ENCODE measurements around the gene ATP2A2.
"Not testable (repeated sequence)": the region's sequence is repeated elsewhere in the genome, so short reads cannot be mapped to it uniquely, and the experiment has no call there.

ATP2A2 gene

DNA sequence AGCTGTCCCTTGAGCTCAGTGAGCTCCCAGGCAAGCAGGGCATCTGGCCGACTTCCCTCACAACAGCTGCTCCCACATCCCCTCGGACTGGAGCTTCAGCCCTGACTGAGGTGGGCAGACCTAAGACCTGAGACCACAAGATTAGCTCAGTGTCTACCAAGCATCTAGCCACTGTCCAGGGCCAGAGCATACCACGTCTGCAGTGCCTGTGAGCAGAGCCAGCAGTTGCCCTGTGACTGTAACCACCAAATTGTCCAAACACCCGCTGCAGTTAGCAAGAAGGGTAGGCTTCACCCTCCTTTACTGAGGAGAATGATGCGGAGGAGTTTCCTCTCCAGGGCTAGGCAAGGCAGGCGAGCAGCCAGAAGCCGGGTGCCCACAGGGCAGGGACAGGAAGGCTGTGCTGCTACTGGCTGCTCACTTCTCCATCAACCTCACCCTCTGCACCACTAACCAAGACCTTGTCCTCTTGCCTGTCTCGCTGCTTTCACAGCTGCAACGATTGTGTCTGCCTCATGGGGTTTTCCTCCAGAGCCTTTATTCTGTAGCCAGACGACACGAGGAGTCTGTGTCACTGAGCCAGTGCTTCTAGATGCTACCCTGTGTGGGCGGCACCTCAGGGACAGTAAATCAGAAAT is 68.6 kb downstream of the ATP2A2 start:
- no peak for DNase-seq (ENCODE audit: low read depth, low spot score)
- WGBS (ENCODE audit: insufficient coverage, insufficient read length) = no CpG with 5 or more reads among the region's 12 CpGs
- no peak overlapping the region for H3K4me3 ChIP-seq (ENCODE audit: low read length)
- peaks cover 31% of the 10 kb centered on the region for H3K36me3 ChIP-seq (ENCODE audit: control insufficient read depth, insufficient read depth, low read length)
- H3K4me1 ChIP-seq (ENCODE audit: control insufficient read depth, insufficient read depth, low read length) = no peaks in the 10 kb centered on the region
- H3K27me3 ChIP-seq (ENCODE audit: control insufficient read depth, insufficient read depth, low read length) = no peaks in the 10 kb centered on the region
- no peaks in the 10 kb centered on the region for H3K9me3 ChIP-seq (ENCODE audit: control insufficient read depth, insufficient read depth, low read length)
- no peak overlapping the region for H3K27ac ChIP-seq (ENCODE audit: low read length)

DNA sequence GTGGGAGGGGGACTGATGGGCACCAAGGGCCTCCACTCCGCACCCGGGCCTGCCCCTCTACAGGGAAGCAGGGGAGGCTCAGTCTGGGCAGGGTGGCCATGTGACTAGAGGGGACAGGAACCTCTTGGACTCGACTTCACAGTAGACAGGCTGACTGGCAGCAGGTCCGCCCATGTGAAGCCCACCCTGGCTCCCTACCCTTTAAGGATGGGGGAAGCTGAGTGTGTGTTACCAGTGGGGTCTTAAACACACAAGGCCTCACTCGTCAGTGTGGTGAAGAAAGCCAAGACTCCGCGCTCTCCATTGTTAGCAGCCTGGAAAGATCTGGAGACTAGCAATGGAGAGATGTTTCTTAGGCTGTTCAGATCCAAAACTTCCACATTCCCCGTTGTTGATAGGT is 70.1 kb downstream of the ATP2A2 start:
- Histone ChIP-seq H3K4me3 (ENCODE audit: low read length) (no peak overlapping the region), H3K36me3 (ENCODE audit: control insufficient read depth, insufficient read depth, low read length) (peaks cover 24% of the 10 kb centered on the region), H3K27me3 (ENCODE audit: control insufficient read depth, insufficient read depth, low read length) (no peaks in the 10 kb centered on the region), H3K27ac (ENCODE audit: low read length) (no peak overlapping the region), H3K4me1 (ENCODE audit: control insufficient read depth, insufficient read depth, low read length) (no peaks in the 10 kb centered on the region), H3K9me3 (ENCODE audit: control insufficient read depth, insufficient read depth, low read length) (no peaks in the 10 kb centered on the region)
- no peak for DNase-seq (ENCODE audit: low read depth, low spot score)
- WGBS (ENCODE audit: insufficient coverage, insufficient read length) = no CpG with 5 or more reads among the region's 8 CpGs

DNA sequence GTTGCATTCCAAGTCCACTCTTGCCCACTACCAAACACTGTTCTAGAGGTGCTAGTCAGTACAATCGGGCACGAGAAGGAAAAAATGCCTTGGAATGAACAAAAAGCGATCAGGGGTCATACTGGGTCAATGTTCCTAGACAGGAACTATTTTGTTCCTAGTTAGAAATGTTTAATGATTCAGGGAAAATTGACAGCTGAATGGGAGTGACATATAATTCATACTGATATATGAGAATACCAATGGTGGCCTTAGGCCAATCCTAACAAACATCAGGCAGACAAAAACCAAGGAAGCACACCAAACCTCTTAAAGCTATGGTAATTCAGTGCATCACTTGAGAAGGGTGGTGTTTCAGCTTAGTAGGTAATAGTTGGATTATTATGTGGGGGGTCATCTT is 71.4 kb downstream of the ATP2A2 start:
- Histone ChIP-seq H3K4me1 (ENCODE audit: control insufficient read depth, insufficient read depth, low read length) (no peaks in the 10 kb centered on the region), H3K27me3 (ENCODE audit: control insufficient read depth, insufficient read depth, low read length) (no peaks in the 10 kb centered on the region), H3K27ac (ENCODE audit: low read length) (no peak overlapping the region), H3K36me3 (ENCODE audit: control insufficient read depth, insufficient read depth, low read length) (peaks cover 20% of the 10 kb centered on the region), H3K4me3 (ENCODE audit: low read length) (no peak overlapping the region), H3K9me3 (ENCODE audit: control insufficient read depth, insufficient read depth, low read length) (no peaks in the 10 kb centered on the region)
- WGBS (ENCODE audit: insufficient coverage, insufficient read length) = no CpG with 5 or more reads among the region's 3 CpGs
- no peak for DNase-seq (ENCODE audit: low read depth, low spot score)

DNA sequence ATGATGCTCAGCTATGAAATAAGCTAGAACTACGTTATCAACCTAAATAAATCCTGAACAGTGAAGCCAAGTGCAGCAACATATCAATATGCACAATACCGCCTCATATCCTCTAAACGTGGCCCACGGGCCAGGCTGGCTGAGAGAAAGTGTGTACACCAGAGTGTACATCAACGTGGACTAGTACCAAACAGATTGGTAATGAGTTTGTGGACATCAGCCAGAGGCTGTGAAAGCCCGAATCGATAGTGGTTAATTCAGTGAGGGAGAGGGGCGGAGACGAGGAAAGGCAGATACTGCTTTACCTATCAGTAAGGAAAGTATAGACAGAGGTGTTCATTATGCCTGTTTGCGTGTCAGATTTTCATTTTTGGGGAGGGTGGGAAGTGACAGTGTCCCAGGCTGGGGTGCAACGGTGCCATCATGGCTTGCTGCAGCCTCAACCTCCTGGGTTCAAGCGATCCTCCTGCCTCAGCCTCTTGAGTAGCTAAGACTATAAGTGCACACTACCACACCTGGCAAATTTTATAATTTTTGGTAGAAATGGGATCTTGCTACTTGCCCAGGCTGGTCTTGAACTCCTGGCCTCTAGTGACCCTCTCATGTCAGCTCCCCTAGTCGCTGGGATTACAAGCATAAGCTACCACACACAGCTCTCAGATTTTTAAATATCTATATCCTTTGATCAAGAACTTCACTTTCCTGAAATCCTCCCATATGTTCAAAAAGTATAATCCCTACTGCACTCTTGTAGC is 72.3 kb downstream of the ATP2A2 start:
- Histone ChIP-seq H3K27me3 (ENCODE audit: control insufficient read depth, insufficient read depth, low read length) (no peaks in the 10 kb centered on the region), H3K4me1 (ENCODE audit: control insufficient read depth, insufficient read depth, low read length) (no peaks in the 10 kb centered on the region), H3K36me3 (ENCODE audit: control insufficient read depth, insufficient read depth, low read length) (peaks cover 13% of the 10 kb centered on the region), H3K9me3 (ENCODE audit: control insufficient read depth, insufficient read depth, low read length) (no peaks in the 10 kb centered on the region), H3K27ac (ENCODE audit: low read length) (no peak overlapping the region), H3K4me3 (ENCODE audit: low read length) (no peak overlapping the region)
- DNase-seq (ENCODE audit: low read depth, low spot score) = no peak
- WGBS (ENCODE audit: insufficient coverage, insufficient read length) = no CpG with 5 or more reads among the region's 13 CpGs

DNA sequence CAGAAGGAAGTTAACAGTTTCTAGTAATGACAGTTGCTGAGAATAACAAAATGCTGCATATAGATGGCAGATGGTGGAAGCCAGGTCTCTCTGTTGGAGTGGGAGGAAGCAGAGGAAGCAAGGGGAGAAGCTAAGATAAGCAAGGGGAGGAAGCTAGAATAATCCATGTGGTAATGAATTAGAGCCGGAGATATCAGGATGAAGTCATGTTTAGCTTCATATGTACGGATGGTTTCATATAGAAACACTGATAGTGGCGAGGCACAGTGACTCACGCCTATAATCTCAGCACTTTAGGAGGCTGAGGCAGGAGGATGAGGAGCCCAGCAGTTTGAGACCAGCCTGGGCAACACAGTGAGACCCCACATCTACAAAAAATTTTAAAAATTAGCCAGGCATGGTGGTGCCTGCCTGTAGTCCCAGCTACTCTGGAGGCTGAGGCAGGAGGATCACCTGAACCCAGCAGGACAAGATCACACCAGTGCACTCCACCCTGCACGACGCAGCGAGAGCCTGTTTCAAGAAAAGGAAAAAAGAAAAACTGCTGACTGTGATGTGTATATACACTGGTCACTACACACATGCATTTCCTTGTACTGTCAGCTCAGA is 73.2 kb downstream of the ATP2A2 start:
- WGBS (ENCODE audit: insufficient coverage, insufficient read length) = no CpG with 5 or more reads among the region's 7 CpGs
- H3K27me3 ChIP-seq (ENCODE audit: control insufficient read depth, insufficient read depth, low read length) = no peaks in the 10 kb centered on the region
- no peaks in the 10 kb centered on the region for H3K4me1 ChIP-seq (ENCODE audit: control insufficient read depth, insufficient read depth, low read length)
- H3K27ac ChIP-seq (ENCODE audit: low read length) = no peak overlapping the region
- H3K4me3 ChIP-seq (ENCODE audit: low read length) = no peak overlapping the region
- H3K9me3 ChIP-seq (ENCODE audit: control insufficient read depth, insufficient read depth, low read length) = no peaks in the 10 kb centered on the region
- H3K36me3 ChIP-seq (ENCODE audit: control insufficient read depth, insufficient read depth, low read length) = peaks cover 4% of the 10 kb centered on the region
- no peak for DNase-seq (ENCODE audit: low read depth, low spot score)

DNA sequence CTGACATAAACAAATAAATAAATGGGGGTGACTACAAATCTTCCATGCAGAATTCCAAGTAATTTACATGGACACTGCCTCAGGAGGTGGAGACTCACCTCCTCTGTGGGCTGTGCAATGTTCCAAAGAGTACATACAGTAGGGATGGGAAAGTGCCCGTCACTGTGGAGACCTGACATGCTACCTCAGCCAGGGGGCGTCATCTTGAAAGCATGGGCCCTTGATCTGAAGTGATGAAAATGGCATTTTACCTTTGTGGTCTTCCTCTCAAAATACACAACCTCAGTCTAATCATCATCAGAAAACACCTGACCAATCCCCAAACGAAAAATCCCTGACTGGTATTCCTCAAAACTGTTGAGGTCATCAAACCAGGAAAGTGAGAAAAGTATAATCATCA is 74.0 kb downstream of the ATP2A2 start:
- Histone ChIP-seq H3K9me3 (ENCODE audit: control insufficient read depth, insufficient read depth, low read length) (no peaks in the 10 kb centered on the region), H3K36me3 (ENCODE audit: control insufficient read depth, insufficient read depth, low read length) (no peaks in the 10 kb centered on the region), H3K27ac (ENCODE audit: low read length) (no peak overlapping the region), H3K27me3 (ENCODE audit: control insufficient read depth, insufficient read depth, low read length) (no peaks in the 10 kb centered on the region), H3K4me1 (ENCODE audit: control insufficient read depth, insufficient read depth, low read length) (no peaks in the 10 kb centered on the region), H3K4me3 (ENCODE audit: low read length) (no peak overlapping the region)
- WGBS (ENCODE audit: insufficient coverage, insufficient read length) = no CpG with 5 or more reads among the region's 3 CpGs
- DNase-seq (ENCODE audit: low read depth, low spot score) = peak; percentile 37

DNA sequence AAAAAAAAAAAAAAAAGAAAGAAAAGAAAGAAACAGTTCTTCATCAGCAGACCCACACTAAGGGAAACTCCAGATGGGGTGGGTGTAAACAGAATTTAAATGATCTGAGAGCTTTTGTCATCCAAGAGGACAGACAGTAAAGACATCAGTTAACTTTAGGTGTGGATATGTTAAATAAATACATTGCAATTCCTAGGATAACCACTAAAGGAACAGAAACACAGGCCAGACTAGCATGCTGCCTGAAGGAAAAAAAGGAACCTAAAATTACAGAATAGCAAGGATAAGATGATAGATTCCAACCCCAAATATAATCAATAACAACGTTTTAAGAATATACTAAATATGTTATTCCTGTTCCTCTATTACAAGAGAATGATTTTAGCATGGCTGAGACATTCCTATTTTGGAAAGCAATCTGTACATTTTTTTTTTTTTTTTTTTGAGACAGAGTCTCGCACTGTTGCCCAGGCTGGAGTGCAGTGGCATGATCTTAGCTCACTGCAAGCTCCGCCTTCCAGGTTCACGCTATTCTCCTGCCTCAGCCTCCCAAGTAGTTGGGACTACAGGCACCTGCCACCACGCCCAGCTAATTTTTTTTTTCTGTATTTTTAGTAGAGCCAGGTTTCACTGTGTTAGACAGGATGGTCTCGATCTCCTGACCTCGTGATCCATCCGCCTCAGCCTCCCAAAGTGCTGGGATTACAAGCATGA is 77.5 kb downstream of the ATP2A2 start:
- H3K4me3 ChIP-seq (ENCODE audit: low read length); H3K4me1 ChIP-seq (ENCODE audit: control insufficient read depth, insufficient read depth, low read length); H3K9me3 ChIP-seq (ENCODE audit: control insufficient read depth, insufficient read depth, low read length); H3K36me3 ChIP-seq (ENCODE audit: control insufficient read depth, insufficient read depth, low read length); H3K27me3 ChIP-seq (ENCODE audit: control insufficient read depth, insufficient read depth, low read length); DNase-seq (ENCODE audit: low read depth, low spot score); H3K27ac ChIP-seq (ENCODE audit: low read length): not testable (repeated sequence)
- no CpG with 5 or more reads among the region's 8 CpGs for WGBS (ENCODE audit: insufficient coverage, insufficient read length)

DNA sequence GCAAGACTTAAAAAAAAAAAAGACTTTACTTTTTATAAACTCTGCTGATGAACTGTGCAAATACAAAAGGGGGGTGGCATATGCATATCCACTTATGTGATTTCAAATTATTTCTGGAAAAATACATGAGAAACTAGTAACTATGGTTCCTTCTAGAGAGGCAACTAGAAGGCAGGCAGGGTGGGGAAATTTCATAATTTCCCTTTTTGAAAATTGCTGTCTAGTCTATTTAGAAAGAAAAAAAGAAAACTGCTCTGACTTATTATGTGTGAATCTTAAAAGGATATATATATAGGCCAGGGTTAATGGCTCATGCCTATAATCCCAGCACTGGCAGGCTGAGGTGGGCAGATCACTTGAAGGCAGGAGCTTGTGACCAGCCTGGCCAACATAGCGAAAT is 80.2 kb downstream of the ATP2A2 start:
- no peaks in the 10 kb centered on the region for H3K4me1 ChIP-seq (ENCODE audit: control insufficient read depth, insufficient read depth, low read length)

DNA sequence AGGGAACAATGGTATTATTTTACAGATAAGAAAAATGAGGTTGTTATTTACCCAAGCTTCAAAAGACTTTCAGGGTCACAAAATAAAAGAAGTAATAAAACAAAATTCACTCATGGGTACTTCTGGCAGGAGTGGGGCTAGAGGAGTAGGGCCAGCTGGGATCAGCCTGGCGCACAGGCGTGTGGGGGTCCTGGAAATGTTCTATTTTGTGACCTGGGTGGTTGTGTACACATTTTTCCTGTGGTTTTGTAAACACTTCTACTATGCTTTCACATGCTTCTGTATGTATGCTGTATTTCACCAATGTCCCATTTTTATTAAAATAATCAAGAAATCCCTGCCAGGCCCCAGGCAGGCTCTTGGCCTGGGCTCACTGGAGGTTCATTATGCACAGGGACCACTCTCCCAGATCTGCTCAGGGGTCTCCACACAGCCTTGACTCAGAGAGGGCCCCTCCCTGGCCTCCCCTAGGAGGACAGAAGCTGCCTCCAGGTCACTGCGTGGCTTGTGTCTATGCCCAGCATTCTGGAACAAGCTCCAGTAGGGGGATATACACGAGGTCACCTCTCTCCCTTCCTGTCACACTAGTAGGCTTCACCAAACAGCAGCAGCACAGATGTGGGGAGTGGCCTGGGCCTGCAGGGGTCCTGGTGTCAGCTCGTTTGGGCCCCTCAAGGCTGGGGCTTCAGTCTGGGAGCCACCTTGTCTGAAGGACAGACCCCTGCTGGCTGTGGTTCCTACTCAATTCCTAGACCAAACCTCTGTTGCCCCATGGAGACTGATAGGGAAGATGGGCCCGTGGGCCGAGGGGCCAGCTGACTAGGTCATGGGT is 84.7 kb downstream of the ATP2A2 start:
- no peak for DNase-seq (ENCODE audit: low read depth, low spot score)
- H3K27ac ChIP-seq (ENCODE audit: low read length) = no peak overlapping the region

More for the DNA sequence above, 80.2 kb downstream of the ATP2A2 start:
- Histone ChIP-seq H3K4me3 (ENCODE audit: low read length) (no peak overlapping the region), H3K27me3 (ENCODE audit: control insufficient read depth, insufficient read depth, low read length) (no peaks in the 10 kb centered on the region), H3K27ac (ENCODE audit: low read length) (no peak overlapping the region), H3K9me3 (ENCODE audit: control insufficient read depth, insufficient read depth, low read length) (no peaks in the 10 kb centered on the region), H3K36me3 (ENCODE audit: control insufficient read depth, insufficient read depth, low read length) (no peaks in the 10 kb centered on the region)
- no CpG with 5 or more reads among the region's 1 CpG for WGBS (ENCODE audit: insufficient coverage, insufficient read length)
- DNase-seq (ENCODE audit: low read depth, low spot score) = no peak

More for the DNA sequence above, 84.7 kb downstream of the ATP2A2 start:
- Histone ChIP-seq H3K36me3 (ENCODE audit: control insufficient read depth, insufficient read depth, low read length) (peaks cover 2% of the 10 kb centered on the region; the same call in 1 of the 2 replicates), H3K4me1 (ENCODE audit: control insufficient read depth, insufficient read depth, low read length) (no peaks in the 10 kb centered on the region; the same call in 1 of the 2 replicates), H3K27me3 (ENCODE audit: control insufficient read depth, insufficient read depth, low read length) (no peaks in the 10 kb centered on the region), H3K9me3 (ENCODE audit: control insufficient read depth, insufficient read depth, low read length) (no peaks in the 10 kb centered on the region), H3K4me3 (ENCODE audit: low read length) (no peak overlapping the region)
- no CpG with 5 or more reads among the region's 7 CpGs for WGBS (ENCODE audit: insufficient coverage, insufficient read length)

Data from iPS DF 6.9 (cell line).